HepG2 (cell line): ENCODE results near the gene CFAP92. TPM values are rescaled to one million over a fixed set of nuclear protein-coding genes. Genes with fewer than 3 reads are reported as not detected.

Experiments
- ATAC-seq: fragments of 200-7000 bp; cut with Tn5 transposase; 3 replicates; pipeline ENCODE4 v1.9.1; 2020; ENCODE audit warnings: mild to moderate bottlenecking, moderate library complexity
- BruUV-seq: library from RNA; stranded (reverse); fragments of 400-500 nt; replicated peaks from 2 replicates; lab custom pipeline; 2021; lab: Mats Ljungman, UMichigan
- CTCF ChIA-PET: fragments of 300-600 bp; formaldehyde crosslinking; extraction: SDS; loops from one replicate; lab custom pipeline; 2021; ENCODE audit warnings: low total read pairs, inconsistent platforms, low intra/inter-chr PET ratio; lab: Yijun Ruan, JAX
- POLR2A ChIA-PET: fragments of 350-600 bp; sonication (Branson Sonifier 250); formaldehyde crosslinking; loops from one replicate; lab custom pipeline; 2020; ENCODE audit warnings: antibody characterized with exemption, inconsistent platforms; lab: Yijun Ruan, JAX
- DNase-seq: peaks from one replicate; pipeline ENCODE4 v3.0.0-alpha.2; 2015; ENCODE audit warnings: low spot score
- FAIRE-seq: peaks from 3 replicates; lab custom pipeline; 2011; peaks lifted over from hg19 to GRCh38; lab: Jason Lieb, UNC
- H2AFZ ChIP-seq: one replicate; pipeline ENCODE4 v1.6.1; 2011; ENCODE audit warnings: low read length, inconsistent platforms
- H3K27ac ChIP-seq: fragments of 300-600 bp; 3 replicates; pipeline ENCODE4 v1.8.0; 2011; ENCODE audit warnings: mixed run types, mild to moderate bottlenecking, mixed read lengths, low read length, inconsistent platforms; ENCODE audit not compliant: insufficient read depth; ENCODE audit errors: extremely low read length
- H3K27me3 ChIP-seq, 2 experiments: fragments of 200-600 bp in 1 of 2; 2 replicates in 1 of 2; 3 replicates in 1 of 2; pipeline versions ENCODE4 v1.6.0 to v1.8.0; 2011; ENCODE audit warnings: low read length in 2 of 2, mild to moderate bottlenecking in 2 of 2, moderate library complexity in 2 of 2, inconsistent platforms in 1 of 2; ENCODE audit not compliant: insufficient read depth in 2 of 2, control insufficient read depth in 1 of 2
- H3K36me3 ChIP-seq, 2 experiments: fragments of 200-600 bp in 1 of 2; replicated peaks in 1 of 2; 2 replicates in 1 of 2; 3 replicates in 1 of 2; pipeline versions ENCODE4 v1.5.1 to v1.8.0; 2011; ENCODE audit warnings: low read length in 2 of 2, inconsistent platforms in 1 of 2; ENCODE audit not compliant: insufficient read depth in 2 of 2, control insufficient read depth in 1 of 2
- H3K4me1 ChIP-seq: 2 replicates; pipeline ENCODE4 v1.5.1; 2012; ENCODE audit warnings: low read length, inconsistent platforms; ENCODE audit not compliant: insufficient read depth
- H3K4me2 ChIP-seq: 2 replicates; pipeline ENCODE4 v1.6.0; 2011; ENCODE audit warnings: low read depth, low read length, inconsistent platforms
- H3K4me3 ChIP-seq, 3 experiments: fragments of 200-600 bp in 1 of 3; sonication (generic), shearing (Covaris generic) in 1 of 3; replicated peaks in 1 of 3; 2 replicates each; pipeline ENCODE4 v1.5.1; 2011 to 2016; ENCODE audit warnings: low read length in 3 of 3, inconsistent platforms in 2 of 3, low read depth in 2 of 3, mild to moderate bottlenecking in 2 of 3, control low read depth in 1 of 3, mixed read lengths in 1 of 3; ENCODE audit not compliant: insufficient read depth in 1 of 3
- H3K79me2 ChIP-seq: one replicate; pipeline ENCODE4 v1.6.1; 2011; ENCODE audit warnings: low read length, inconsistent platforms; ENCODE audit not compliant: insufficient read depth
- H3K9ac ChIP-seq: 2 replicates; pipeline ENCODE4 v1.6.0; 2011; ENCODE audit warnings: mild to moderate bottlenecking, low read depth, low read length, inconsistent platforms; ENCODE audit not compliant: insufficient read depth
- H3K9me3 ChIP-seq: 2 replicates; pipeline ENCODE4 v1.5.1; 2012; ENCODE audit warnings: mild to moderate bottlenecking, low read length
- H4K20me1 ChIP-seq: 2 replicates; pipeline ENCODE4 v1.6.0; 2011; ENCODE audit warnings: inconsistent platforms, mild to moderate bottlenecking, low read length, moderate library complexity; ENCODE audit not compliant: insufficient read depth
- GLMP ChIP-seq: sonication (generic); formaldehyde crosslinking; IDR thresholded peaks from 2 replicates; pipeline ENCODE4 v1.9.0; 2021; ENCODE audit warnings: missing genetic modification reagents, mild to moderate bottlenecking, borderline replicate concordance
- HES4 ChIP-seq: sonication (generic); formaldehyde crosslinking; IDR thresholded peaks from 2 replicates; pipeline ENCODE4 v1.9.0; 2021; ENCODE audit warnings: mild to moderate bottlenecking, missing genetic modification reagents, borderline replicate concordance
- HMG20A ChIP-seq: IDR thresholded peaks from 2 replicates; pipeline ENCODE4 v1.6.1; 2016; ENCODE audit warnings: borderline replicate concordance
- MXD4 ChIP-seq: IDR thresholded peaks from 2 replicates; pipeline ENCODE4 v1.6.1; 2016; ENCODE audit warnings: mild to moderate bottlenecking, missing biosample characterization, missing genetic modification reagents
- SNAPC4 ChIP-seq: sonication (generic); formaldehyde crosslinking; IDR thresholded peaks from 2 replicates; pipeline ENCODE4 v1.4.0; 2020; ENCODE audit warnings: mild to moderate bottlenecking, missing genetic modification reagents
- TCF12 ChIP-seq, 2 experiments: fragments of 450-650 bp in 1 of 2; sonication (generic) in 1 of 2; formaldehyde crosslinking in 1 of 2; IDR thresholded peaks; 2 replicates each; pipeline versions ENCODE4 v1.6.1 to v1.8.0; 2017 to 2022; ENCODE audit warnings: antibody characterized with exemption in 1 of 2, mild to moderate bottlenecking in 1 of 2, missing genetic modification reagents in 1 of 2, moderate library complexity in 1 of 2
- ZC3H4 ChIP-seq: sonication (generic); formaldehyde crosslinking; IDR thresholded peaks from 2 replicates; pipeline ENCODE4 v1.4.0; 2020; ENCODE audit warnings: missing genetic modification reagents, borderline replicate concordance
- ZKSCAN1 ChIP-seq: fragments of 150-350 bp; IDR thresholded peaks from 2 replicates; pipeline ENCODE4 v1.6.1; 2014; ENCODE audit warnings: low read length
- ZNF101 ChIP-seq: sonication (generic); formaldehyde crosslinking; IDR thresholded peaks from 2 replicates; pipeline ENCODE4 v1.4.0; 2020; ENCODE audit warnings: mild to moderate bottlenecking, low read depth, missing genetic modification reagents, borderline replicate concordance
- ZNF256 ChIP-seq: sonication (generic); formaldehyde crosslinking; conservative IDR thresholded peaks from 2 replicates; pipeline ENCODE4 v1.4.0; 2020; ENCODE audit warnings: missing genetic modification reagents
- ZNF441 ChIP-seq: sonication (generic); formaldehyde crosslinking; IDR thresholded peaks from 2 replicates; pipeline ENCODE4 v1.7.0; 2021; ENCODE audit warnings: missing genetic modification reagents, borderline replicate concordance
- ZSCAN30 ChIP-seq: sonication (generic); formaldehyde crosslinking; IDR thresholded peaks from 2 replicates; pipeline ENCODE4 v1.5.0; 2020; ENCODE audit warnings: mild to moderate bottlenecking, missing genetic modification reagents
- WGBS: methylation state at CpG from one replicate; pipeline ENCODE4 v1.1.6; 2017; ENCODE audit warnings: low lambda C conversion rate; 5-methylcytosine and 5-hydroxymethylcytosine counted together
- in situ Hi-C: cut with HindIII; loops from 2 replicates; pipeline ENCODE4 v1.10.0; 2017; ENCODE audit warnings: low pct_unique_long_range_greater_than_20kb; ENCODE audit not compliant: extremely low pct_ligation_motif_present
- intact Hi-C: fragments of 100-400 bp; cut with micrococcal nuclease; formaldehyde crosslinking; loops from one replicate; pipeline ENCODE4 v1.10.0; 2022; ENCODE audit not compliant: unreplicated experiment
- polyA plus RNA-seq, 8 experiments: library from polyadenylated mRNA; depleted of rRNA in 3 of 8; stranded (reverse) in 7 of 8; unstranded in 1 of 8; fragments of >200 nt; fragmentation: Illumina TruSeq in 4 of 8; extraction: Trizol in 4 of 8; gene quantifications; 2 replicates each; pipeline versions ENCODE4 v1.2.1 to v1.2.3, GENCODE V29; 2011 to 2016; ENCODE audit warnings: low read depth in 4 of 8, missing spikeins in 1 of 8, mixed read lengths in 1 of 8; ENCODE audit not compliant: insufficient read depth in 1 of 8
- total RNA-seq, 5 experiments: library from RNA; depleted of rRNA; stranded (reverse); fragments of >200 nt; fragmentation: Illumina TruSeq; extraction: Trizol; gene quantifications; 2 replicates each; pipeline ENCODE4 v1.2.3, GENCODE V29; 2016; ENCODE audit warnings: low read depth in 1 of 5
- TF ChIP-seq, protein P1 (sequence below): sonication (generic); formaldehyde crosslinking; IDR thresholded peaks from 2 replicates; pipeline ENCODE4 v1.4.0; 2020; ENCODE audit warnings: mild to moderate bottlenecking, missing genetic modification reagents
- TF ChIP-seq, protein P2 (sequence below): sonication (generic); formaldehyde crosslinking; IDR thresholded peaks from 2 replicates; pipeline ENCODE4 v1.4.0; 2020; ENCODE audit warnings: missing genetic modification reagents
- TF ChIP-seq, protein P3 (sequence below): sonication (generic); formaldehyde crosslinking; IDR thresholded peaks from 2 replicates; pipeline ENCODE4 v1.4.0; 2020; ENCODE audit warnings: mild to moderate bottlenecking, low read depth, missing genetic modification reagents

Gene CFAP92
- total and polyA plus RNA-seq, 2 of the 13 experiments (the other 11 are each of a cell fraction or from before 2014, with no cell fraction given) = 0.18 to 0.46 TPM

DNA sequence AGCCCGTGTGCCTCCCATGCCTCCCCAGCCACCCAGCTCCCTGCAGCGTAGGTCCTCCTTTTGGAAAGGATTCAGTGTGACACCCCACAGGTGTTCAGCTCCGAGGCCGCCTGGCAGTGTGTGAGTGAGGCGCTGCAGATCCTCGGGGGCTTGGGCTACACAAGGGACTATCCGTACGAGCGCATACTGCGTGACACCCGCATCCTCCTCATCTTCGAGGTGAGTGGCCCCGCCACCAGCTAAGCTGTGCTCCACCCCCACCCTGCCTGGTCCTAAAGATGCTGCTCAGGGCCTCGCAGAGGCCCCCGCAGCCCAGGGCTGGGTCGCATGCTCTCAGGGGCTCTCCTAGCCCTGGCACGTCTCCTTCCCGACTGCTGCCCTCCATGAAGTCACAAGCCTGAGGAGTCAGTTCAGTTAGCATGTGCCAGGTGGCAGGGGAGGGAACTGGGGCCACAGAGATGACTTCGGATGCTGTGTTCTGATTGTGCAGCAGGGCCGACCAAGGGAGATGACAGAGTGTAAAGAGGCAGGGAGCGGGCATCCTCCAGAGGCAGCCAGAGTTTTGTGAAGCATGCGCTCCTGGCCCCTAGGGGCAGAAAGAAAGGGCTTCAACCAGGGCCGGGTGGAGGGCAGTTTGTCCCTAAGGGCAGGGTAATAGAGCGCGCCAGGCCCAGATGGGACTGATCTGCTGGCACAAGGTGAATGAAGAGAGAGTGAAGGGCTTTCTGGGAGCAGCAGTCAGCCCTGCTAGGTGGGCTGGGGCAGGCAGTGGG lies 87.7 kb downstream of the CFAP92 start:
- no peak overlapping the region for H3K4me3 ChIP-seq
- H3K27ac ChIP-seq = no peak overlapping the region
- WGBS = 98% methylated on average over 22 of the region's 25 CpGs
- ATAC-seq (no peak), DNase-seq (no peak), FAIRE-seq (no peak)
- H3K4me2 ChIP-seq = no peak overlapping the region
- BruUV-seq = no TSS peak
- in situ Hi-C loops (no loop called here), intact Hi-C loops (no loop called here)
- no peak overlapping the region for H2AFZ ChIP-seq
- H3K9ac ChIP-seq = no peak overlapping the region
- no peaks in the 10 kb centered on the region for H3K27me3 ChIP-seq
- H3K36me3 ChIP-seq = peaks cover 36 to 84% of the 10 kb centered on the region in 2 experiments
- no peaks in the 10 kb centered on the region for H3K4me1 ChIP-seq
- POLR2A ChIA-PET = interaction anchor here (0.7 kb wide), 1 partner anchor 1021 kb away, joined by 4 read pairs; no protein-coding TSS in a partner anchor
- no peaks in the 10 kb centered on the region for H4K20me1 ChIP-seq
- CTCF ChIA-PET = no interaction called here
- no peaks in the 10 kb centered on the region for H3K9me3 ChIP-seq
- no peaks in the 10 kb centered on the region for H3K79me2 ChIP-seq
- TF ChIP-seq ZNF101 (CRISPR knock-in tag) (no peak), HES4 (no peak), HMG20A (CRISPR knock-in tag) (no peak), GLMP (CRISPR knock-in tag) (no peak), ZSCAN30 (CRISPR knock-in tag) (no peak), MXD4 (CRISPR knock-in tag) (no peak), ZKSCAN1 (no peak), TCF12 (IDR thresholded peaks at IDR 0.05) (no peak), TCF12 (CRISPR knock-in tag; IDR thresholded peaks at IDR 0.05) (no peak), ZC3H4 (CRISPR knock-in tag) (no peak), ZNF441 (CRISPR knock-in tag) (no peak), SNAPC4 (no peak), ZNF256 (CRISPR knock-in tag) (no peak)
- TF ChIP-seq, protein P1, sequence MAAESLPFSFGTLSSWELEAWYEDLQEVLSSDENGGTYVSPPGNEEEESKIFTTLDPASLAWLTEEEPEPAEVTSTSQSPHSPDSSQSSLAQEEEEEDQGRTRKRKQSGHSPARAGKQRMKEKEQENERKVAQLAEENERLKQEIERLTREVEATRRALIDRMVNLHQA = no peak
- TF ChIP-seq, protein P2, sequence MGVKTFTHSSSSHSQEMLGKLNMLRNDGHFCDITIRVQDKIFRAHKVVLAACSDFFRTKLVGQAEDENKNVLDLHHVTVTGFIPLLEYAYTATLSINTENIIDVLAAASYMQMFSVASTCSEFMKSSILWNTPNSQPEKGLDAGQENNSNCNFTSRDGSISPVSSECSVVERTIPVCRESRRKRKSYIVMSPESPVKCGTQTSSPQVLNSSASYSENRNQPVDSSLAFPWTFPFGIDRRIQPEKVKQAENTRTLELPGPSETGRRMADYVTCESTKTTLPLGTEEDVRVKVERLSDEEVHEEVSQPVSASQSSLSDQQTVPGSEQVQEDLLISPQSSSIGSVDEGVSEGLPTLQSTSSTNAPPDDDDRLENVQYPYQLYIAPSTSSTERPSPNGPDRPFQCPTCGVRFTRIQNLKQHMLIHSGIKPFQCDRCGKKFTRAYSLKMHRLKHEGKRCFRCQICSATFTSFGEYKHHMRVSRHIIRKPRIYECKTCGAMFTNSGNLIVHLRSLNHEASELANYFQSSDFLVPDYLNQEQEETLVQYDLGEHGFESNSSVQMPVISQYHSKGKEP (CRISPR knock-in tag) = no peak
- TF ChIP-seq, protein P3, sequence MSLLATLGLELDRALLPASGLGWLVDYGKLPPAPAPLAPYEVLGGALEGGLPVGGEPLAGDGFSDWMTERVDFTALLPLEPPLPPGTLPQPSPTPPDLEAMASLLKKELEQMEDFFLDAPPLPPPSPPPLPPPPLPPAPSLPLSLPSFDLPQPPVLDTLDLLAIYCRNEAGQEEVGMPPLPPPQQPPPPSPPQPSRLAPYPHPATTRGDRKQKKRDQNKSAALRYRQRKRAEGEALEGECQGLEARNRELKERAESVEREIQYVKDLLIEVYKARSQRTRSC (CRISPR knock-in tag) = no peak
